Measurements from ENCODE around the gene OTUD4. TPM values are rescaled to one million over a fixed set of nuclear protein-coding genes. Genes with fewer than 3 reads are reported as not detected.

OTUD4 gene
- total RNA-seq, 1 donor from 2014 or later: 34.0 TPM

GRCh38 chr4:145098675-145099037 lies 81.7 kb downstream of the OTUD4 start:
- peaks cover 25% of the 10 kb centered on the region for H3K4me1 Mint-ChIP-seq
- no peak for DNase-seq (ENCODE audit: low read depth, low spot score)
- peak overlapping the region; percentile 99 for H3K27ac Mint-ChIP-seq (ENCODE audit: unreplicated experiment)
- no peak for TF ChIP-seq CTCF (conservative IDR thresholded peaks at IDR 0.05)
- peaks cover 3% of the 10 kb centered on the region for H3K9me3 Mint-ChIP-seq
- peaks cover 17% of the 10 kb centered on the region for H3K36me3 Mint-ChIP-seq (ENCODE audit: low read depth)
- H3K4me3 Mint-ChIP-seq: peak overlapping the region; percentile 97
- H3K27me3 Mint-ChIP-seq (ENCODE audit: low read depth): no peaks in the 10 kb centered on the region

- Mint-ChIP-seq H3K27ac (ENCODE audit: unreplicated experiment) (peak within 1 kb of the TSS; percentile 99), H3K4me3 (peak within 1 kb of the TSS; percentile 97), H3K9me3 (peaks cover 3% of the 10 kb centered on the region), H3K4me1 (peaks cover 25% of the 10 kb centered on the region), H3K36me3 (ENCODE audit: low read depth) (peaks cover 23% of the 10 kb centered on the region), H3K27me3 (ENCODE audit: low read depth) (no peaks in the 10 kb centered on the region)
- DNase-seq (ENCODE audit: low read depth, low spot score): peak; percentile 83
- TF ChIP-seq CTCF (conservative IDR thresholded peaks at IDR 0.05): peak; percentile 28
These were observed 82.3 kb downstream of the OTUD4 start, which contains the start of the genes ABCE1 and ANAPC10 for GRCh38 chr4:145097821-145098674. TSS of gene ABCE1 (plus strand) at chr4:145098311. CDS start at chr4:145104413, 6,102 bp downstream. TSS of gene ANAPC10 (minus strand) at chr4:145098196. CDS start at chr4:145096099, 2,097 bp downstream.

GRCh38 chr4:145097331-145097820 lies 83.0 kb downstream of the OTUD4 start:
- Mint-ChIP-seq H3K9me3 (peaks cover 3% of the 10 kb centered on the region), H3K27me3 (ENCODE audit: low read depth) (no peaks in the 10 kb centered on the region), H3K4me1 (peaks cover 25% of the 10 kb centered on the region), H3K27ac (ENCODE audit: unreplicated experiment) (peak overlapping the region; percentile 99), H3K36me3 (ENCODE audit: low read depth) (peaks cover 30% of the 10 kb centered on the region), H3K4me3 (peak overlapping the region; percentile 97)
- no peak for TF ChIP-seq CTCF (conservative IDR thresholded peaks at IDR 0.05)
- DNase-seq (ENCODE audit: low read depth, low spot score): no peak

GRCh38 chr4:145093638-145094037 lies 86.8 kb downstream of the OTUD4 start:
- Mint-ChIP-seq H3K4me1 (peaks cover 12% of the 10 kb centered on the region), H3K36me3 (ENCODE audit: low read depth) (peaks cover 41% of the 10 kb centered on the region), H3K27me3 (ENCODE audit: low read depth) (no peaks in the 10 kb centered on the region), H3K27ac (ENCODE audit: unreplicated experiment) (no peak overlapping the region), H3K4me3 (no peak overlapping the region), H3K9me3 (peaks cover 3% of the 10 kb centered on the region)
- no peak for DNase-seq (ENCODE audit: low read depth, low spot score)
- no peak for TF ChIP-seq CTCF (conservative IDR thresholded peaks at IDR 0.05)

- Mint-ChIP-seq H3K4me3 (no peak overlapping the region), H3K27ac (ENCODE audit: unreplicated experiment) (no peak overlapping the region), H3K9me3 (peaks cover 3% of the 10 kb centered on the region), H3K36me3 (ENCODE audit: low read depth) (peaks cover 47% of the 10 kb centered on the region), H3K4me1 (no peaks in the 10 kb centered on the region), H3K27me3 (ENCODE audit: low read depth) (no peaks in the 10 kb centered on the region)
- no peak for DNase-seq (ENCODE audit: low read depth, low spot score)
- no peak for TF ChIP-seq CTCF (conservative IDR thresholded peaks at IDR 0.05)
These were observed 90.0 kb downstream of the OTUD4 start for GRCh38 chr4:145090380-145090779.

Measured in neural crest cell (in vitro differentiated cells).